SK-N-SH (cell line): ENCODE measurements around the gene REEP1. TPM values are rescaled to one million over a fixed set of nuclear protein-coding genes. Genes with fewer than 3 reads are reported as not detected.

Experiments used
- CTCF ChIA-PET: fragments of 300-600, 350-600 bp; formaldehyde crosslinking; extraction: SDS; loops from one replicate; lab custom pipeline; 2021; lab: Yijun Ruan, JAX
- POLR2A ChIA-PET: fragments of 350-600 bp; sonication (Branson Sonifier 250); formaldehyde crosslinking; extraction: SDS; loops from one replicate; lab custom pipeline; 2020; ENCODE audit warnings: antibody characterized with exemption, inconsistent platforms; lab: Yijun Ruan, JAX
- DNase-seq: peaks from one replicate; pipeline ENCODE4 v3.0.0; 2012
- H2AFZ ChIP-seq: fragments of 200-600 bp; sonication (generic); 2 replicates; pipeline ENCODE4 v1.8.1; 2016; ENCODE audit warnings: antibody characterized with exemption, mild to moderate bottlenecking, low read depth
- H3F3A ChIP-seq: fragments of 200-600 bp; sonication (generic); replicated peaks from 2 replicates; pipeline ENCODE3; 2016; ENCODE audit warnings: antibody characterized with exemption, mild to moderate bottlenecking; ENCODE audit not compliant: insufficient read depth
- H3K27ac ChIP-seq, 2 experiments: fragments of 200-500 bp in 1 of 2; fragments of 200-600 bp in 1 of 2; sonication (Bioruptor generic) in 1 of 2; sonication (generic), shearing (Covaris generic) in 1 of 2; 2 replicates each; pipeline versions ENCODE4 v1.5.1 to v1.6.1; 2014 to 2016; ENCODE audit warnings: low read depth in 2 of 2, inconsistent platforms in 1 of 2, low read length in 1 of 2, mild to moderate bottlenecking in 1 of 2, mixed read lengths in 1 of 2
- H3K27me3 ChIP-seq: fragments of 200-600 bp; sonication (generic), shearing (Covaris generic); 2 replicates; pipeline ENCODE4 v1.6.1; 2016; ENCODE audit warnings: mixed run types; ENCODE audit not compliant: insufficient read depth
- H3K36me3 ChIP-seq, 2 experiments: fragments of 200-500 bp in 1 of 2; fragments of 200-600 bp in 1 of 2; sonication (Bioruptor generic) in 1 of 2; sonication (generic) in 1 of 2; replicated peaks in 1 of 2; 2 replicates each; pipeline versions ENCODE3 to v1.5.1; 2014 to 2016; ENCODE audit warnings: low read length in 1 of 2, mild to moderate bottlenecking in 1 of 2; ENCODE audit not compliant: insufficient read depth in 2 of 2, control insufficient read depth in 1 of 2
- H3K4me1 ChIP-seq, 2 experiments: fragments of 200-500 bp in 1 of 2; fragments of 200-600 bp in 1 of 2; sonication (Bioruptor generic) in 1 of 2; sonication (generic), shearing (Covaris generic) in 1 of 2; 2 replicates each; pipeline versions ENCODE4 v1.5.1 to v1.6.1; 2014 to 2016; ENCODE audit warnings: low read depth in 1 of 2, low read length in 1 of 2, mixed run types in 1 of 2; ENCODE audit not compliant: insufficient read depth in 2 of 2, control insufficient read depth in 1 of 2
- H3K4me2 ChIP-seq: fragments of 200-600 bp; sonication (generic), shearing (Covaris generic); 2 replicates; pipeline ENCODE4 v1.6.1; 2017; ENCODE audit warnings: mixed run types
- H3K4me3 ChIP-seq, 2 experiments: fragments of 200-500 bp in 1 of 2; fragments of 200-600 bp in 1 of 2; sonication (Bioruptor generic) in 1 of 2; sonication (generic), shearing (Covaris generic) in 1 of 2; 2 replicates each; pipeline versions ENCODE4 v1.5.1 to v1.8.1; 2014 to 2016; ENCODE audit warnings: low read depth in 2 of 2, inconsistent platforms in 1 of 2, low read length in 1 of 2, mild to moderate bottlenecking in 1 of 2, mixed read lengths in 1 of 2, moderate library complexity in 1 of 2
- H3K79me2 ChIP-seq: fragments of 200-600 bp; sonication (generic); 2 replicates; pipeline ENCODE4 v1.8.1; 2017; ENCODE audit warnings: mild to moderate bottlenecking; ENCODE audit not compliant: insufficient read depth
- H3K9ac ChIP-seq: fragments of 200-600 bp; sonication (generic); 2 replicates; pipeline ENCODE4 v1.6.1; 2017; ENCODE audit warnings: mixed run types
- H3K9me2 ChIP-seq: fragments of 200-600 bp; sonication (generic); 2 replicates; pipeline ENCODE4 v1.6.1; 2017; ENCODE audit warnings: mixed run types
- H3K9me3 ChIP-seq: fragments of 200-600 bp; sonication (generic); 2 replicates; pipeline ENCODE4 v1.6.1; 2017; ENCODE audit warnings: mixed run types, mild to moderate bottlenecking, moderate library complexity
- H4K20me1 ChIP-seq: fragments of 200-600 bp; sonication (generic); 2 replicates; pipeline ENCODE4 v1.6.1; 2017; ENCODE audit warnings: mild to moderate bottlenecking, mixed run types; ENCODE audit not compliant: insufficient read depth
- CHD2 ChIP-seq: fragments of 150-350 bp; IDR thresholded peaks from 2 replicates; pipeline ENCODE4 v1.6.1; 2018; ENCODE audit warnings: low read length; ENCODE audit not compliant: partially characterized antibody
- ELF1 ChIP-seq: IDR thresholded peaks from 2 replicates; pipeline ENCODE4 v1.4.0; 2012
- FOSL2 ChIP-seq: IDR thresholded peaks from 2 replicates; pipeline ENCODE4 v1.4.0; 2012; ENCODE audit warnings: low read depth, mild to moderate bottlenecking, moderate library complexity, borderline replicate concordance
- NRF1 ChIP-seq: IDR thresholded peaks from 2 replicates; pipeline ENCODE4 v1.6.1; 2012; ENCODE audit warnings: low read depth, mild to moderate bottlenecking, low read length
- POLR2AphosphoS5 ChIP-seq: IDR thresholded peaks from 2 replicates; pipeline ENCODE4 v1.6.1; 2012; ENCODE audit warnings: low read depth, low read length
- RCOR1 ChIP-seq: fragments of 150-350 bp; IDR thresholded peaks from 2 replicates; pipeline ENCODE4 v1.6.1; 2017; ENCODE audit warnings: antibody characterized with exemption, low read length
- SIN3A ChIP-seq: IDR thresholded peaks from 2 replicates; pipeline ENCODE4 v1.6.1; 2012; ENCODE audit warnings: low read depth, mild to moderate bottlenecking, low read length, moderate library complexity, borderline replicate concordance
- SMC3 ChIP-seq: IDR thresholded peaks from 2 replicates; pipeline ENCODE4 v1.6.1; 2012; ENCODE audit warnings: low read depth, low read length, improper control_type of control experiment
- TAF1 ChIP-seq: IDR thresholded peaks from 2 replicates; pipeline ENCODE4 v1.6.1; 2012; ENCODE audit warnings: low read depth, mild to moderate bottlenecking, low read length, moderate library complexity, borderline replicate concordance
- TEAD4 ChIP-seq: IDR thresholded peaks from 2 replicates; pipeline ENCODE4 v1.4.0; 2012; ENCODE audit warnings: mild to moderate bottlenecking, borderline replicate concordance; ENCODE audit not compliant: insufficient read depth
- YY1 ChIP-seq: IDR thresholded peaks from 2 replicates; pipeline ENCODE4 v1.4.0; 2012; ENCODE audit warnings: low read depth, mild to moderate bottlenecking
- WGBS: methylation state at CpG from one replicate; pipeline ENCODE4 v1.1.6; 2017; ENCODE audit warnings: low lambda C conversion rate; 5-methylcytosine and 5-hydroxymethylcytosine counted together
- polyA plus RNA-seq, 3 experiments: library from polyadenylated mRNA; depleted of rRNA; stranded (reverse); fragments of >200 nt; gene quantifications; 2 replicates each; pipeline ENCODE4 v1.2.3, GENCODE V29; 2012
- TF ChIP-seq, protein P1 (sequence below): fragments of 150-350 bp; IDR thresholded peaks from 2 replicates; pipeline ENCODE4 v1.6.1; 2017; ENCODE audit warnings: antibody characterized with exemption, low read length, low read depth, borderline replicate concordance
- TF ChIP-seq, protein P2 (sequence below): IDR thresholded peaks from 2 replicates; pipeline ENCODE4 v1.4.0; 2012; ENCODE audit warnings: low read depth
- TF ChIP-seq, protein P3 (sequence below): IDR thresholded peaks from 2 replicates; pipeline ENCODE4 v1.4.0; 2012; ENCODE audit warnings: low read depth, borderline replicate concordance
- TF ChIP-seq, protein P4 (sequence below): IDR thresholded peaks from 2 replicates; pipeline ENCODE4 v1.4.0; 2012; ENCODE audit warnings: low read depth, borderline replicate concordance
- TF ChIP-seq, protein P5 (sequence below): IDR thresholded peaks from 2 replicates; pipeline ENCODE4 v1.6.1; 2012; ENCODE audit warnings: mild to moderate bottlenecking, low read depth, low read length, moderate library complexity
- TF ChIP-seq, protein P6 (sequence below): fragments of 150-350 bp; IDR thresholded peaks from 2 replicates; pipeline ENCODE4 v1.6.1; 2016; ENCODE audit warnings: mild to moderate bottlenecking, low read depth, low read length

REEP1 gene
- polyA plus RNA-seq, 1 of the 3 experiments (the other 2 are of a cell fraction): 0.13 TPM

DNA sequence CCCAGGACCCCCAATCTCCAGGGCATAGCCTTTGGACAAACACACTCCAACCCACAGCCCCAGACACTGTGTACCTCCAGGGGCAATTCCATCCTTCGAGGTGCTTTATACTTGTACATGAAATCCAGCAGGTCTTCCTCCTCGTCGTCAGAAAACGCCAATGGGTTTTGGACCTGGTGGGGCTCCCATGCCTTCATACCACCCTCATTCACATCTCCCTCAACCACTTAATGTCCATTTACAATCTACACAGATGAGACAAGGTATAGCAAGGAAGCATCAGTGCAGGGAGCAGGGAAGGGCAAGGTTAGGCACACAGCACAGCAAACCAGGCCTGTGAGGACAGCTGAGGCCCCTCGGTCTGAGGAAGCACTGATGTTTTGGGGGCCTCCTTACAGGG lies 117.5 kb downstream of the REEP1 start:
- Histone ChIP-seq H4K20me1 (no peaks in the 10 kb centered on the region), H2AFZ (no peak overlapping the region), H3F3A (no peaks in the 10 kb centered on the region), H3K9me3 (no peaks in the 10 kb centered on the region), H3K27me3 (no peaks in the 10 kb centered on the region), H3K9me2 (no peaks in the 10 kb centered on the region), H3K4me3 (no peak overlapping the region), H3K4me2 (no peak overlapping the region), H3K36me3 (no peaks in the 10 kb centered on the region), H3K79me2 (no peaks in the 10 kb centered on the region), H3K9ac (no peak overlapping the region), H3K27ac (no peak overlapping the region), H3K4me1 (peaks cover 6 to 27% of the 10 kb centered on the region in 2 experiments; a peak in 2 of 4 replicates)
- ChIA-PET CTCF (interaction anchor here (1.0 to 6.4 kb wide), 8 partner anchors 13 to 174 kb away, joined by 3 to 150 read pairs (median 8); no protein-coding TSS in a partner anchor), POLR2A (no interaction called here)
- no peak for DNase-seq
- 64% methylated on average over 5 of the region's 5 CpGs for WGBS
- TF ChIP-seq, protein P1, sequence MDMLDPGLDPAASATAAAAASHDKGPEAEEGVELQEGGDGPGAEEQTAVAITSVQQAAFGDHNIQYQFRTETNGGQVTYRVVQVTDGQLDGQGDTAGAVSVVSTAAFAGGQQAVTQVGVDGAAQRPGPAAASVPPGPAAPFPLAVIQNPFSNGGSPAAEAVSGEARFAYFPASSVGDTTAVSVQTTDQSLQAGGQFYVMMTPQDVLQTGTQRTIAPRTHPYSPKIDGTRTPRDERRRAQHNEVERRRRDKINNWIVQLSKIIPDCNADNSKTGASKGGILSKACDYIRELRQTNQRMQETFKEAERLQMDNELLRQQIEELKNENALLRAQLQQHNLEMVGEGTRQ: no peak
- no peak for TF ChIP-seq ELF1
- TF ChIP-seq, protein P2, sequence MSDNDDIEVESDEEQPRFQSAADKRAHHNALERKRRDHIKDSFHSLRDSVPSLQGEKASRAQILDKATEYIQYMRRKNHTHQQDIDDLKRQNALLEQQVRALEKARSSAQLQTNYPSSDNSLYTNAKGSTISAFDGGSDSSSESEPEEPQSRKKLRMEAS: no peak
- no peak for TF ChIP-seq POLR2AphosphoS5
- no peak for TF ChIP-seq CHD2
- TF ChIP-seq YY1: no peak
- TF ChIP-seq TEAD4: no peak
- TF ChIP-seq, protein P3, sequence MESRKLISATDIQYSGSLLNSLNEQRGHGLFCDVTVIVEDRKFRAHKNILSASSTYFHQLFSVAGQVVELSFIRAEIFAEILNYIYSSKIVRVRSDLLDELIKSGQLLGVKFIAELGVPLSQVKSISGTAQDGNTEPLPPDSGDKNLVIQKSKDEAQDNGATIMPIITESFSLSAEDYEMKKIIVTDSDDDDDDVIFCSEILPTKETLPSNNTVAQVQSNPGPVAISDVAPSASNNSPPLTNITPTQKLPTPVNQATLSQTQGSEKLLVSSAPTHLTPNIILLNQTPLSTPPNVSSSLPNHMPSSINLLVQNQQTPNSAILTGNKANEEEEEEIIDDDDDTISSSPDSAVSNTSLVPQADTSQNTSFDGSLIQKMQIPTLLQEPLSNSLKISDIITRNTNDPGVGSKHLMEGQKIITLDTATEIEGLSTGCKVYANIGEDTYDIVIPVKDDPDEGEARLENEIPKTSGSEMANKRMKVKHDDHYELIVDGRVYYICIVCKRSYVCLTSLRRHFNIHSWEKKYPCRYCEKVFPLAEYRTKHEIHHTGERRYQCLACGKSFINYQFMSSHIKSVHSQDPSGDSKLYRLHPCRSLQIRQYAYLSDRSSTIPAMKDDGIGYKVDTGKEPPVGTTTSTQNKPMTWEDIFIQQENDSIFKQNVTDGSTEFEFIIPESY: no peak
- no peak for TF ChIP-seq TAF1
- no peak for TF ChIP-seq SIN3A
- TF ChIP-seq FOSL2: no peak
- TF ChIP-seq, protein P4, sequence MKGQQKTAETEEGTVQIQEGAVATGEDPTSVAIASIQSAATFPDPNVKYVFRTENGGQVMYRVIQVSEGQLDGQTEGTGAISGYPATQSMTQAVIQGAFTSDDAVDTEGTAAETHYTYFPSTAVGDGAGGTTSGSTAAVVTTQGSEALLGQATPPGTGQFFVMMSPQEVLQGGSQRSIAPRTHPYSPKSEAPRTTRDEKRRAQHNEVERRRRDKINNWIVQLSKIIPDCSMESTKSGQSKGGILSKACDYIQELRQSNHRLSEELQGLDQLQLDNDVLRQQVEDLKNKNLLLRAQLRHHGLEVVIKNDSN: no peak
- TF ChIP-seq NRF1: no peak
- TF ChIP-seq RCOR1: no peak
- TF ChIP-seq, protein P5, sequence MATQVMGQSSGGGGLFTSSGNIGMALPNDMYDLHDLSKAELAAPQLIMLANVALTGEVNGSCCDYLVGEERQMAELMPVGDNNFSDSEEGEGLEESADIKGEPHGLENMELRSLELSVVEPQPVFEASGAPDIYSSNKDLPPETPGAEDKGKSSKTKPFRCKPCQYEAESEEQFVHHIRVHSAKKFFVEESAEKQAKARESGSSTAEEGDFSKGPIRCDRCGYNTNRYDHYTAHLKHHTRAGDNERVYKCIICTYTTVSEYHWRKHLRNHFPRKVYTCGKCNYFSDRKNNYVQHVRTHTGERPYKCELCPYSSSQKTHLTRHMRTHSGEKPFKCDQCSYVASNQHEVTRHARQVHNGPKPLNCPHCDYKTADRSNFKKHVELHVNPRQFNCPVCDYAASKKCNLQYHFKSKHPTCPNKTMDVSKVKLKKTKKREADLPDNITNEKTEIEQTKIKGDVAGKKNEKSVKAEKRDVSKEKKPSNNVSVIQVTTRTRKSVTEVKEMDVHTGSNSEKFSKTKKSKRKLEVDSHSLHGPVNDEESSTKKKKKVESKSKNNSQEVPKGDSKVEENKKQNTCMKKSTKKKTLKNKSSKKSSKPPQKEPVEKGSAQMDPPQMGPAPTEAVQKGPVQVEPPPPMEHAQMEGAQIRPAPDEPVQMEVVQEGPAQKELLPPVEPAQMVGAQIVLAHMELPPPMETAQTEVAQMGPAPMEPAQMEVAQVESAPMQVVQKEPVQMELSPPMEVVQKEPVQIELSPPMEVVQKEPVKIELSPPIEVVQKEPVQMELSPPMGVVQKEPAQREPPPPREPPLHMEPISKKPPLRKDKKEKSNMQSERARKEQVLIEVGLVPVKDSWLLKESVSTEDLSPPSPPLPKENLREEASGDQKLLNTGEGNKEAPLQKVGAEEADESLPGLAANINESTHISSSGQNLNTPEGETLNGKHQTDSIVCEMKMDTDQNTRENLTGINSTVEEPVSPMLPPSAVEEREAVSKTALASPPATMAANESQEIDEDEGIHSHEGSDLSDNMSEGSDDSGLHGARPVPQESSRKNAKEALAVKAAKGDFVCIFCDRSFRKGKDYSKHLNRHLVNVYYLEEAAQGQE: no peak
- TF ChIP-seq, protein P6, sequence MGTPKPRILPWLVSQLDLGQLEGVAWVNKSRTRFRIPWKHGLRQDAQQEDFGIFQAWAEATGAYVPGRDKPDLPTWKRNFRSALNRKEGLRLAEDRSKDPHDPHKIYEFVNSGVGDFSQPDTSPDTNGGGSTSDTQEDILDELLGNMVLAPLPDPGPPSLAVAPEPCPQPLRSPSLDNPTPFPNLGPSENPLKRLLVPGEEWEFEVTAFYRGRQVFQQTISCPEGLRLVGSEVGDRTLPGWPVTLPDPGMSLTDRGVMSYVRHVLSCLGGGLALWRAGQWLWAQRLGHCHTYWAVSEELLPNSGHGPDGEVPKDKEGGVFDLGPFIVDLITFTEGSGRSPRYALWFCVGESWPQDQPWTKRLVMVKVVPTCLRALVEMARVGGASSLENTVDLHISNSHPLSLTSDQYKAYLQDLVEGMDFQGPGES: no peak
- TF ChIP-seq SMC3: no peak
